ENCODE data around the gene CFAP97.

The CFAP97 gene

GRCh38 chr4:185142912-185143600, 60.7 kb downstream of the CFAP97 start, which contains the start of gene SLC25A4:
SLC25A4 (plus strand) TSS chr4:185143266; CDS start chr4:185143373, 107 bp downstream.
- Histone ChIP-seq H2BK5ac (ENCODE audit: low read length) (no peak within 1 kb of the TSS), H2BK120ac (ENCODE audit: low read depth, low read length) (no peak within 1 kb of the TSS), H4K5ac (ENCODE audit: low read length) (no peak within 1 kb of the TSS), H3K4me3 (ENCODE audit: low read length) (peak within 1 kb of the TSS; percentile 83), H3K4me2 (ENCODE audit: low read length) (peak within 1 kb of the TSS; percentile 78), H4K8ac (ENCODE audit: low read depth, low read length) (no peak within 1 kb of the TSS), H3K27ac (ENCODE audit: low read depth, low read length) (no peak within 1 kb of the TSS), H3K36me3 (ENCODE audit: control insufficient read depth, insufficient read depth, low read length) (no peaks in the 10 kb centered on the region), H3K18ac (ENCODE audit: low read length) (peak within 1 kb of the TSS; percentile 12), H3K56ac (ENCODE audit: low read length) (peak within 1 kb of the TSS; percentile 94), H3K79me2 (ENCODE audit: control insufficient read depth, insufficient read depth, low read length) (no peaks in the 10 kb centered on the region), H2AK5ac (ENCODE audit: low read length) (no peak within 1 kb of the TSS), H3K27me3 (ENCODE audit: insufficient read depth, low read length, poor library complexity) (no peaks in the 10 kb centered on the region), H3K9ac (ENCODE audit: low read length) (peak within 1 kb of the TSS; percentile 85), H3K4ac (ENCODE audit: low read depth, low read length) (no peak within 1 kb of the TSS), H2BK15ac (replicated peaks; ENCODE audit: low read depth) (no peak within 1 kb of the TSS), H3K4me1 (ENCODE audit: control insufficient read depth, low read depth, low read length) (no peaks in the 10 kb centered on the region), H3K23ac (ENCODE audit: low read length) (no peak within 1 kb of the TSS), H3K79me1 (ENCODE audit: low read length) (peaks cover 5% of the 10 kb centered on the region)
- WGBS (ENCODE audit: extremely low coverage, insufficient coverage, low lambda C conversion rate), result no CpG with 5 or more reads among the region's 87 CpGs
- peak; percentile 91 for DNase-seq

GRCh38 chr4:185142564-185142911, 61.3 kb downstream of the CFAP97 start:
- Histone ChIP-seq H3K27ac (ENCODE audit: low read depth, low read length) (no peak overlapping the region), H2BK5ac (ENCODE audit: low read length) (no peak overlapping the region), H3K4me1 (ENCODE audit: control insufficient read depth, low read depth, low read length) (no peaks in the 10 kb centered on the region), H4K5ac (ENCODE audit: low read length) (no peak overlapping the region), H3K18ac (ENCODE audit: low read length) (peak overlapping the region; percentile 1), H3K4ac (ENCODE audit: low read depth, low read length) (no peak overlapping the region), H3K4me3 (ENCODE audit: low read length) (peak overlapping the region; percentile 70), H3K36me3 (ENCODE audit: control insufficient read depth, insufficient read depth, low read length) (no peaks in the 10 kb centered on the region), H4K8ac (ENCODE audit: low read depth, low read length) (no peak overlapping the region), H3K23ac (ENCODE audit: low read length) (no peak overlapping the region), H3K9ac (ENCODE audit: low read length) (peak overlapping the region; percentile 77), H2BK15ac (replicated peaks; ENCODE audit: low read depth) (no peak overlapping the region), H3K79me1 (ENCODE audit: low read length) (peaks cover 5% of the 10 kb centered on the region), H3K27me3 (ENCODE audit: insufficient read depth, low read length, poor library complexity) (no peaks in the 10 kb centered on the region), H3K79me2 (ENCODE audit: control insufficient read depth, insufficient read depth, low read length) (no peaks in the 10 kb centered on the region), H3K4me2 (ENCODE audit: low read length) (peak overlapping the region; percentile 69), H2AK5ac (ENCODE audit: low read length) (no peak overlapping the region), H2BK120ac (ENCODE audit: low read depth, low read length) (no peak overlapping the region), H3K56ac (ENCODE audit: low read length) (peak overlapping the region; percentile 94)
- no CpG with 5 or more reads among the region's 11 CpGs for WGBS (ENCODE audit: extremely low coverage, insufficient coverage, low lambda C conversion rate)
- no peak for DNase-seq

- WGBS (ENCODE audit: extremely low coverage, insufficient coverage, low lambda C conversion rate), result no CpG with 5 or more reads among the region's 6 CpGs
- H3K36me3 ChIP-seq (ENCODE audit: control insufficient read depth, insufficient read depth, low read length), result no peaks in the 10 kb centered on the region
- no peak overlapping the region for H3K9ac ChIP-seq (ENCODE audit: low read length)
- H3K4me3 ChIP-seq (ENCODE audit: low read length), result no peak overlapping the region
- no peak overlapping the region for H4K5ac ChIP-seq (ENCODE audit: low read length)
- H3K4me2 ChIP-seq (ENCODE audit: low read length), result no peak overlapping the region
- no peaks in the 10 kb centered on the region for H3K79me2 ChIP-seq (ENCODE audit: control insufficient read depth, insufficient read depth, low read length)
- H4K8ac ChIP-seq (ENCODE audit: low read depth, low read length), result no peak overlapping the region
- no peaks in the 10 kb centered on the region for H3K4me1 ChIP-seq (ENCODE audit: control insufficient read depth, low read depth, low read length)
- no peak overlapping the region for H2AK5ac ChIP-seq (ENCODE audit: low read length)
- no peak overlapping the region for H2BK5ac ChIP-seq (ENCODE audit: low read length)
- H3K56ac ChIP-seq (ENCODE audit: low read length), result no peak overlapping the region
- no peak overlapping the region for H2BK15ac ChIP-seq (replicated peaks; ENCODE audit: low read depth)
- no peak for DNase-seq
- H3K4ac ChIP-seq (ENCODE audit: low read depth, low read length), result no peak overlapping the region
- H3K79me1 ChIP-seq (ENCODE audit: low read length), result peaks cover 5% of the 10 kb centered on the region
- H3K23ac ChIP-seq (ENCODE audit: low read length), result no peak overlapping the region
- H3K18ac ChIP-seq (ENCODE audit: low read length), result no peak overlapping the region
- no peaks in the 10 kb centered on the region for H3K27me3 ChIP-seq (ENCODE audit: insufficient read depth, low read length, poor library complexity)
- H2BK120ac ChIP-seq (ENCODE audit: low read depth, low read length), result no peak overlapping the region
- no peak overlapping the region for H3K27ac ChIP-seq (ENCODE audit: low read depth, low read length)
Measured at GRCh38 chr4:185141777-185142176, 62.0 kb downstream of the CFAP97 start.

- no peaks in the 10 kb centered on the region for H3K27me3 ChIP-seq (ENCODE audit: insufficient read depth, low read length, poor library complexity)
- H2AK5ac ChIP-seq (ENCODE audit: low read length), result no peak overlapping the region
- H3K18ac ChIP-seq (ENCODE audit: low read length), result no peak overlapping the region
- no peaks in the 10 kb centered on the region for H3K79me2 ChIP-seq (ENCODE audit: control insufficient read depth, insufficient read depth, low read length)
- no peaks in the 10 kb centered on the region for H3K4me1 ChIP-seq (ENCODE audit: control insufficient read depth, low read depth, low read length)
- H4K5ac ChIP-seq (ENCODE audit: low read length), result no peak overlapping the region
- no peak overlapping the region for H3K4me3 ChIP-seq (ENCODE audit: low read length)
- no peak overlapping the region for H3K4ac ChIP-seq (ENCODE audit: low read depth, low read length)
- H3K79me1 ChIP-seq (ENCODE audit: low read length), result no peaks in the 10 kb centered on the region
- no peak overlapping the region for H3K56ac ChIP-seq (ENCODE audit: low read length)
- H2BK15ac ChIP-seq (replicated peaks; ENCODE audit: low read depth), result no peak overlapping the region
- no peak overlapping the region for H4K8ac ChIP-seq (ENCODE audit: low read depth, low read length)
- DNase-seq, result no peak
- H3K9ac ChIP-seq (ENCODE audit: low read length), result no peak overlapping the region
- H3K27ac ChIP-seq (ENCODE audit: low read depth, low read length), result no peak overlapping the region
- H2BK5ac ChIP-seq (ENCODE audit: low read length), result no peak overlapping the region
- no peak overlapping the region for H3K23ac ChIP-seq (ENCODE audit: low read length)
- no peaks in the 10 kb centered on the region for H3K36me3 ChIP-seq (ENCODE audit: control insufficient read depth, insufficient read depth, low read length)
- H3K4me2 ChIP-seq (ENCODE audit: low read length), result no peak overlapping the region
- no CpG with 5 or more reads among the region's 6 CpGs for WGBS (ENCODE audit: extremely low coverage, insufficient coverage, low lambda C conversion rate)
- no peak overlapping the region for H2BK120ac ChIP-seq (ENCODE audit: low read depth, low read length)
Measured at GRCh38 chr4:185139736-185140135, 64.1 kb downstream of the CFAP97 start.

GRCh38 chr4:185138161-185138560, 65.6 kb downstream of the CFAP97 start:
- Histone ChIP-seq H4K8ac (ENCODE audit: low read depth, low read length) (no peak overlapping the region), H3K9ac (ENCODE audit: low read length) (no peak overlapping the region), H3K79me2 (ENCODE audit: control insufficient read depth, insufficient read depth, low read length) (no peaks in the 10 kb centered on the region), H2BK15ac (replicated peaks; ENCODE audit: low read depth) (no peak overlapping the region), H3K4ac (ENCODE audit: low read depth, low read length) (no peak overlapping the region), H3K18ac (ENCODE audit: low read length) (no peak overlapping the region), H2BK5ac (ENCODE audit: low read length) (no peak overlapping the region), H3K36me3 (ENCODE audit: control insufficient read depth, insufficient read depth, low read length) (no peaks in the 10 kb centered on the region), H3K79me1 (ENCODE audit: low read length) (no peaks in the 10 kb centered on the region), H3K4me1 (ENCODE audit: control insufficient read depth, low read depth, low read length) (no peaks in the 10 kb centered on the region), H3K56ac (ENCODE audit: low read length) (no peak overlapping the region), H4K5ac (ENCODE audit: low read length) (no peak overlapping the region), H3K4me3 (ENCODE audit: low read length) (no peak overlapping the region), H2BK120ac (ENCODE audit: low read depth, low read length) (no peak overlapping the region), H3K23ac (ENCODE audit: low read length) (no peak overlapping the region), H2AK5ac (ENCODE audit: low read length) (no peak overlapping the region), H3K27me3 (ENCODE audit: insufficient read depth, low read length, poor library complexity) (no peaks in the 10 kb centered on the region), H3K27ac (ENCODE audit: low read depth, low read length) (no peak overlapping the region), H3K4me2 (ENCODE audit: low read length) (no peak overlapping the region)
- WGBS (ENCODE audit: extremely low coverage, insufficient coverage, low lambda C conversion rate), result no CpG with 5 or more reads among the region's 10 CpGs
- no peak for DNase-seq
